GM12891 (cell line): ENCODE data around the gene ALDOA.
A peak's percentile ranks its signal among the peaks of the same experiment; 100 is the strongest.
"Not testable (repeated sequence)": the region's sequence is repeated elsewhere in the genome, so short reads cannot be mapped to it uniquely, and the experiment has no call there.

ENCODE experiments used
- DNase-seq: peaks from one replicate; pipeline ENCODE4 v3.0.0; 2011; ENCODE audit warnings: low spot score; ENCODE audit not compliant: insufficient read length
- FAIRE-seq: peaks from 2 replicates; lab custom pipeline; 2011; peaks lifted over from hg19 to GRCh38; lab: Jason Lieb, UNC
- PAX5 ChIP-seq: IDR thresholded peaks from 2 replicates; pipeline ENCODE4 v1.6.1; 2011; ENCODE audit warnings: low read length, moderate library complexity, mild to moderate bottlenecking; ENCODE audit not compliant: insufficient read depth, severe bottlenecking
- POLR2A ChIP-seq: IDR thresholded peaks from 2 replicates; pipeline ENCODE4 v1.6.1; 2011; ENCODE audit warnings: low read depth, low read length, control low read depth
- POLR2AphosphoS5 ChIP-seq: IDR thresholded peaks from 2 replicates; pipeline ENCODE4 v1.6.1; 2011; ENCODE audit warnings: low read depth, low read length, control low read depth
- POU2F2 ChIP-seq: IDR thresholded peaks from 2 replicates; pipeline ENCODE4 v1.6.1; 2011; ENCODE audit warnings: low read depth, mild to moderate bottlenecking, control low read depth, low read length, moderate library complexity
- SPI1 ChIP-seq: IDR thresholded peaks from 2 replicates; pipeline ENCODE4 v1.6.1; 2011; ENCODE audit warnings: low read depth, low read length, control low read depth
- TAF1 ChIP-seq: IDR thresholded peaks from 2 replicates; pipeline ENCODE4 v1.6.1; 2011; ENCODE audit warnings: low read depth, low read length, control low read depth

Gene ALDOA

DNA sequence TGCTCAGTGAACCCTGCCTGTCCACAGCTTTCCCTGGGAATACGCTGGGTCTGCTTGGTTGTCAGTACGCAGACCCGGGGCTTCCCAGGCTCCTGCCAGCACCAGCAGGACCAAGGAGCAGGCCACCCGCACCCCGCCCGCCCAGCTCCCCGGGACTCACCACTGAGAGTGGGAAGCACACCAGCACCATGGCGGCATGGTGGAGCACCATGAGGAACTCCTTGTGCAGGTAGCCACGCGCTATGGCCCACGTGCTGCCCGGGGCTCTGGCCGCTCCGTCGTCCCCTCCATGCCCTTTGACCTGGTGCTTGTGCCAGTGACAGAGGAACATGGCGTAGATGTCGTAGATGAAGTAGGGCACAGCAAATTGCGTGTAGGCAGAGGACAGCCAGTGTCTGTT is 39.1 kb upstream of the ALDOA start:
- DNase-seq, result no peak
- no peak for FAIRE-seq
- TF ChIP-seq PAX5 (no peak), SPI1 (no peak), POLR2AphosphoS5 (no peak), POU2F2 (no peak), TAF1 (no peak), POLR2A (no peak)

DNA sequence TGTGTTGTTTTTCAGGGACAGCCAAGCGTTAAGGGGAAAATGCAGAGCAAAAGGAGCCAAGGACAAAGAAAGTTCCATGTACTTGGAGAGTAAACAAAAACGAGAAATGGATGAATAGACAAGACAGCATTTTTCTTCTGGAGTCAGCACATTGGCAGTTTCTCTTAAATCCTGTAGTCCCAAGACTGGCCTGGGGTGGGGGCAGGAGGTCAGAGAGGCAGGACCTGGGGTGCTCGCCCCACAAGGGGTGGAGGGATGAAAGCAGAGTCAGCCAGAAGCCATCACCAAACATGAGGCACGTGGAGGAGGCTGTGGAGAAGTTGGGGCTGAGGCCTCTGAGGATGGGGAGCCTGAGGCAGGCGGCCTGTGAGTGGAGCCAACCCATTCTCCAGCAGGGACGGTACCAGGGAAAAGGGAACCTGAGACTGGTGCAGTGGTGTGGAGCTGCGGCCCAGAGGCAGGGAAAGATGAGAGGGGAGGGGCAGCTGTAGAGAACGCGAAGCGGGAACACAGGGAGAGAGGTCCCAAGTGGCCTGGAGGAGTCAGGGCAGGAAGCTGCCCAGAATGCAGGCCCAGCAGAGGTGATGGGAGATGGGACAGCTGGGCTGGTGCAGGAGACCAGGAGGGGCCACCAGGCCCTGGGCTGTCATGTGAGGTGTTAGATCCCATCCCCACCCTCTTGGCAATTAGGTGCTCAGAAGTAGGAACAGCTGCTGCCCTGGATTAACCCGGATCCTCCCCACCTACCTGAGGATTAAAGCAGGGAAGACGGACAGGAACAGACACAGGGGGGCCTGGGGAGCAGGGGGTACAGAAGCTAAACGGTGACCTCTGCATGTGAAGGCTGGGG is 37.7 kb upstream of the ALDOA start:
- DNase-seq, result no peak
- no peak for TF ChIP-seq SPI1
- FAIRE-seq, result no peak

GRCh38 chr16:30028438-30029076 is 37.0 kb upstream of the ALDOA start:
- TF ChIP-seq POLR2AphosphoS5 (no peak), SPI1 (no peak), PAX5 (no peak), POU2F2 (no peak), POLR2A (no peak), TAF1 (no peak)
- FAIRE-seq (no peak), DNase-seq (no peak)

- FAIRE-seq, result no peak
- DNase-seq, result no peak
Observed at GRCh38 chr16:30030011-30030685, 35.4 kb upstream of the ALDOA start.

GRCh38 chr16:30030841-30031413 is 34.6 kb upstream of the ALDOA start, which contains the start of gene TLCD3B:
Gene TLCD3B (minus strand): TSS chr16:30031271. CDS start chr16:30030527, 744 bp downstream.
- DNase-seq, result no peak
- TF ChIP-seq POLR2A (no peak), PAX5 (no peak), POU2F2 (no peak), SPI1 (no peak), TAF1 (no peak), POLR2AphosphoS5 (no peak)
- no peak for FAIRE-seq

More at GRCh38 chr16:30030011-30030685, 35.4 kb upstream of the ALDOA start:
- TF ChIP-seq POU2F2 (no peak), POLR2AphosphoS5 (no peak), SPI1 (no peak), POLR2A (no peak), TAF1 (no peak), PAX5 (no peak)

DNA sequence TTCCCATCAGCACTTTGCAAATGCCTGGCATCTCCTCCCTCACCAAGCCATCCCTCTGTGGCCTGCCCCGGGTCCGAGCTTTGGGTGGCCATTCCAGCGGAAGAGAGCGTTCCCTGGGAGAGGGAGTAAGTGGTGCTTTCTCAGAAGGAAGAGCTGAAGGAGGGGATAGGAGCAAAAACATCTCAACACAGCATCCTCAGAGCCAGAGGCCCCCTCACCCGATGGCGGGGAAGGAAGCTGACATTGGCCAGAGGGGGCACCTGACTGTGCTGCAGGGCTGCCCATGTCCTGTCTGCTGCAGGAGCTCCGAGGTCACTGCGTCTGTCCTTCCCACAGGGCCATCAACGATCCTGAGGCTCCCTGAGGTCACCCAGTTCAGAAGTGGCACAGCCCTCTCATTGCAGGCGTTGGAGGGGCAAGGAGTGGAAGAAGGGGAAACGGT is 34.1 kb upstream of the ALDOA start:
- DNase-seq (no peak), FAIRE-seq (no peak)

GRCh38 chr16:30032083-30032819 is 33.3 kb upstream of the ALDOA start:
- no peak for DNase-seq
- peak; percentile 16 for FAIRE-seq
- no peak for TF ChIP-seq TAF1
- TF ChIP-seq POU2F2, result no peak
- no peak for TF ChIP-seq POLR2AphosphoS5
- no peak for TF ChIP-seq PAX5
- no peak for TF ChIP-seq POLR2A
- no peak for TF ChIP-seq SPI1

More for the DNA sequence above, 34.1 kb upstream of the ALDOA start:
- no peak for TF ChIP-seq POLR2AphosphoS5

GRCh38 chr16:30033270-30033669 is 32.3 kb upstream of the ALDOA start:
- FAIRE-seq (no peak), DNase-seq (no peak)
- TF ChIP-seq POU2F2, result no peak
- no peak for TF ChIP-seq TAF1
- no peak for TF ChIP-seq POLR2AphosphoS5
- TF ChIP-seq POLR2A, result no peak
- no peak for TF ChIP-seq PAX5
- TF ChIP-seq SPI1, result no peak

GRCh38 chr16:30040221-30040620 is 25.3 kb upstream of the ALDOA start:
- DNase-seq (no peak), FAIRE-seq (no peak)
- TF ChIP-seq POLR2AphosphoS5, result no peak
- no peak for TF ChIP-seq POU2F2
- no peak for TF ChIP-seq POLR2A
- TF ChIP-seq TAF1, result no peak
- TF ChIP-seq PAX5, result no peak
- no peak for TF ChIP-seq SPI1

- DNase-seq, FAIRE-seq: not testable (repeated sequence)
Observed at GRCh38 chr16:30040690-30041089, 24.9 kb upstream of the ALDOA start.
